HepG2 (cell line): ENCODE data around the gene SURF6. TPM values are rescaled to one million over a fixed set of nuclear protein-coding genes. Genes with fewer than 3 reads are reported as not detected.

Experiments
- ATM ChIP-seq: fragments of 450-650 bp; IDR thresholded peaks from 2 replicates; pipeline ENCODE4 v1.7.1; 2017; ENCODE audit warnings: mild to moderate bottlenecking, borderline replicate concordance
- ATRX ChIP-seq: sonication (generic); formaldehyde crosslinking; IDR thresholded peaks from 2 replicates; pipeline ENCODE4 v1.4.0; 2020; ENCODE audit warnings: missing genetic modification reagents, borderline replicate concordance
- CCDC6 ChIP-seq: sonication (generic); formaldehyde crosslinking; IDR thresholded peaks from 2 replicates; pipeline ENCODE4 v1.8.1; 2022; ENCODE audit warnings: mild to moderate bottlenecking, missing genetic modification reagents, moderate library complexity
- CHD2 ChIP-seq: IDR thresholded peaks from 2 replicates; pipeline ENCODE4 v1.6.1; 2011; ENCODE audit warnings: low read depth, low read length, improper control_type of control experiment
- DMAP1 ChIP-seq: IDR thresholded peaks from 2 replicates; pipeline ENCODE4 v1.6.1; 2016
- FOXM1 ChIP-seq: sonication (generic); formaldehyde crosslinking; IDR thresholded peaks from 2 replicates; pipeline ENCODE4 v1.5.0; 2020; ENCODE audit warnings: missing genetic modification reagents
- HDAC6 ChIP-seq: fragments of 200-600 bp; sonication (generic); IDR thresholded peaks from 2 replicates; pipeline ENCODE4 v1.7.0; 2017; ENCODE audit warnings: mild to moderate bottlenecking, antibody characterized with exemption, low read length, low read depth
- ISX ChIP-seq: sonication (generic); formaldehyde crosslinking; conservative IDR thresholded peaks from 2 replicates; pipeline ENCODE4 v1.5.0; 2020; ENCODE audit warnings: missing genetic modification reagents
- KLF11 ChIP-seq: IDR thresholded peaks from 2 replicates; pipeline ENCODE4 v1.6.1; 2016; ENCODE audit warnings: missing compliant biosample characterization
- RBM39 ChIP-seq: fragments of 200-400 bp; formaldehyde crosslinking; IDR thresholded peaks from one replicate; pipeline ENCODE4 v1.6.1; 2018; ENCODE audit warnings: antibody characterized with exemption, mild to moderate bottlenecking, low read depth, low read length; ENCODE audit not compliant: poor library complexity, severe bottlenecking
- RFX1 ChIP-seq: fragments of 450-650 bp; IDR thresholded peaks from 2 replicates; pipeline ENCODE4 v1.6.1; 2017
- SIX1 ChIP-seq: sonication (generic); formaldehyde crosslinking; IDR thresholded peaks from 2 replicates; pipeline ENCODE4 v1.4.0; 2020; ENCODE audit warnings: missing genetic modification reagents, borderline replicate concordance
- SKIL ChIP-seq: sonication (generic); formaldehyde crosslinking; IDR thresholded peaks from 2 replicates; pipeline ENCODE4 v1.8.0; 2022; ENCODE audit warnings: missing genetic modification reagents, mild to moderate bottlenecking, moderate library complexity, borderline replicate concordance
- SMYD3 ChIP-seq: sonication (generic); formaldehyde crosslinking; IDR thresholded peaks from 2 replicates; pipeline ENCODE4 v1.8.1; 2023; ENCODE audit warnings: mild to moderate bottlenecking, missing genetic modification reagents
- THAP11 ChIP-seq: IDR thresholded peaks from 2 replicates; pipeline ENCODE4 v1.6.1; 2016; ENCODE audit warnings: missing biosample characterization, missing genetic modification reagents
- ZBED4 ChIP-seq: sonication (generic); formaldehyde crosslinking; IDR thresholded peaks from 2 replicates; pipeline ENCODE4 v1.4.0; 2020; ENCODE audit warnings: missing genetic modification reagents, borderline replicate concordance
- ZBTB39 ChIP-seq: sonication (generic); formaldehyde crosslinking; IDR thresholded peaks from 2 replicates; pipeline ENCODE4 v1.5.0; 2020; ENCODE audit warnings: missing genetic modification reagents
- ZNF562 ChIP-seq: sonication (generic); formaldehyde crosslinking; IDR thresholded peaks from 2 replicates; pipeline ENCODE4 v1.8.0; 2022; ENCODE audit warnings: missing genetic modification reagents, borderline replicate concordance
- ZNF766 ChIP-seq: sonication (generic); formaldehyde crosslinking; IDR thresholded peaks from 2 replicates; pipeline ENCODE4 v1.5.0; 2020; ENCODE audit warnings: missing genetic modification reagents, borderline replicate concordance
- ZSCAN25 ChIP-seq: sonication (generic); formaldehyde crosslinking; IDR thresholded peaks from 2 replicates; pipeline ENCODE4 v1.8.0; 2022; ENCODE audit warnings: mild to moderate bottlenecking, missing genetic modification reagents
- polyA plus RNA-seq, 8 experiments: library from polyadenylated mRNA; depleted of rRNA in 3 of 8; stranded (reverse) in 7 of 8; unstranded in 1 of 8; fragments of >200 nt; fragmentation: Illumina TruSeq in 4 of 8; extraction: Trizol in 4 of 8; gene quantifications; 2 replicates each; pipeline versions ENCODE4 v1.2.1 to v1.2.3, GENCODE V29; 2011 to 2016; ENCODE audit warnings: low read depth in 4 of 8, missing spikeins in 1 of 8, mixed read lengths in 1 of 8; ENCODE audit not compliant: insufficient read depth in 1 of 8
- total RNA-seq, 5 experiments: library from RNA; depleted of rRNA; stranded (reverse); fragments of >200 nt; fragmentation: Illumina TruSeq; extraction: Trizol; gene quantifications; 2 replicates each; pipeline ENCODE4 v1.2.3, GENCODE V29; 2016; ENCODE audit warnings: low read depth in 1 of 5

Gene SURF6
- total and polyA plus RNA-seq, 2 of the 13 experiments (the other 11 are each of a cell fraction or from before 2014, with no cell fraction given): 5.9 to 14.7 TPM

DNA sequence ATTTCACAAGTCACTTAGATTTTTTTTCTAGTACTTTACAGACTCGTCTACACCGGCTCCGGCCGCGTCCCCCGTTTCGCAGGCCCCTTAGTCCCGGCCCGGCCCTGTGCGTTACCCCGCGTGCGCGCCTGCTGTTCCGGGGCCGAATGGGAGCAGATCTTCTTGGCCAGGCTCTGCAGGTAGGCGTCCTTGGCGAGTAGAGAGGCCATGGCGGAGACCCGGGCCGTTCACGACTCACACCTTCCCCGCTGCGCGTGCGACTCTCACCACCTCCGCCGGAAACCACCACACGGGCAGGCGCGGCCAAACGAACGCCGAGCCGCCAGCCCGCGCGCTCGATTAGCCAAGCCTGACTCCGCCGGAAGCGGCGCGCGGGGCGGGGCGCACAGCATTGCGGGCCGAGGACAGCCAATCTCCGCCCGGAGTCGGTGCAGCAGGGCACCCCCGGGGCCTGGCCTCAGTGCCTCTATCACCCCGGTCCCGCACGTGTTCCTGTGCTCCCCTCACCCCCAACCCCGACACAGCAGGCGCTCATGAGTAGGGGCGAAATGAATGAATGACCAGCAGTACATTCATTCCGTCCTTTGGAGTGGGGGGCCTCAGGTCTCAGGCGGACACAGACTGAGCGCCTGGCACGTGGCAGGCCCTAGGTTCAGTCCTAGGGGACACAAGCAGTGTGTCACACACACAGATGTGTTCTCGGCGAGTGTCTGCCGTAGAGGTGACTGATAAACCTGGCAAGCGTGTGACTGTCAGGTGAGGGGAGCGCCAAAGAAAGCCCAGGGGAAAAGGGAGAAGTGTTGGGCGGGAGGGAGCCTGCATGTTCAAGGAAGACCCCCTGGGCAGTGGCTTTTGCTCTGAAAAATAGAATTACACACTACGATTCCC, at the start of gene SURF6 (continued):
- TF ChIP-seq SIX1: no peak
- no peak for TF ChIP-seq ZBED4 (CRISPR knock-in tag)
- peak; percentile 97 for TF ChIP-seq RBM39
- no peak for TF ChIP-seq ISX (CRISPR knock-in tag)
- 0 out of 2 replicates have a peak, but pooled peaks have one; percentile 69 for TF ChIP-seq KLF11
- peak; percentile 63; the same call in 1 of the 2 replicates for TF ChIP-seq CHD2
- TF ChIP-seq ATM: no peak
- TF ChIP-seq RFX1: no peak
- TF ChIP-seq THAP11: peak; percentile 95
- TF ChIP-seq ZNF562: no peak
- TF ChIP-seq ZSCAN25 (CRISPR knock-in tag): peak; percentile 66
- TF ChIP-seq FOXM1 (CRISPR knock-in tag): no peak
- TF ChIP-seq ATRX (CRISPR knock-in tag): no peak
- peak; percentile 88; the same call in 1 of the 2 replicates for TF ChIP-seq CCDC6
- TF ChIP-seq SMYD3: peak; percentile 25; the same call in 1 of the 2 replicates
- no peak for TF ChIP-seq HDAC6
- TF ChIP-seq ZNF766 (CRISPR knock-in tag): 0 out of 2 replicates have a peak, but pooled peaks have one; percentile 45
- TF ChIP-seq SKIL (CRISPR knock-in tag): peak; percentile 41; the same call in 1 of the 2 replicates
- 0 out of 2 replicates have a peak, but pooled peaks have one; percentile 18 for TF ChIP-seq ZBTB39
- TF ChIP-seq DMAP1 (CRISPR knock-in tag): peak; percentile 96
